K562 (cell line): ENCODE results near the gene CHRDL1.

ENCODE experiments used
- ARNT ChIP-seq, 2 experiments: fragments of 450-650 bp; IDR thresholded peaks; 2 replicates each; pipeline ENCODE4 v1.6.1; 2016; ENCODE audit warnings: mild to moderate bottlenecking in 1 of 2
- CCAR2 ChIP-seq: fragments of 200-400 bp; formaldehyde crosslinking; IDR thresholded peaks from 2 replicates; pipeline ENCODE4 v1.6.1; 2017; ENCODE audit warnings: mild to moderate bottlenecking, low read depth, low read length
- GABPA ChIP-seq: fragments of 200-800 bp; sonication (Bioruptor generic); conservative IDR thresholded peaks from 2 replicates; pipeline ENCODE4 v1.6.1; 2016; ENCODE audit warnings: low read depth, missing genetic modification characterization, missing compliant biosample characterization
- RBM25 ChIP-seq: fragments of 200-400 bp; formaldehyde crosslinking; IDR thresholded peaks from 2 replicates; pipeline ENCODE4 v1.6.1; 2018; ENCODE audit warnings: low read length, low read depth, moderate library complexity; ENCODE audit not compliant: severe bottlenecking
- SMARCE1 ChIP-seq: fragments of 450-650 bp; IDR thresholded peaks from 2 replicates; pipeline ENCODE4 v1.7.1; 2016; ENCODE audit warnings: mild to moderate bottlenecking
- ZFP36 ChIP-seq: fragments of 150-350 bp; IDR thresholded peaks from 2 replicates; pipeline ENCODE4 v1.6.1; 2018; ENCODE audit warnings: low read length, low read depth; ENCODE audit not compliant: partially characterized antibody

- TF ChIP-seq GABPA (tag) = no peak
- no peak for TF ChIP-seq SMARCE1
- no peak for TF ChIP-seq CCAR2
- TF ChIP-seq ARNT (IDR thresholded peaks at IDR 0.05) = no peak
- TF ChIP-seq RBM25 = no peak
- TF ChIP-seq ZFP36 = no peak
Measured at GRCh38 chrX:110750526-110751189, 45.0 kb downstream of the CHRDL1 start.
